Measurements from ENCODE around the gene MPEG1. TPM values are rescaled to one million over a fixed set of nuclear protein-coding genes. Genes with fewer than 3 reads are reported as not detected.

Gene MPEG1
- total RNA-seq, 1 donor from 2014 or later = not detected

DNA sequence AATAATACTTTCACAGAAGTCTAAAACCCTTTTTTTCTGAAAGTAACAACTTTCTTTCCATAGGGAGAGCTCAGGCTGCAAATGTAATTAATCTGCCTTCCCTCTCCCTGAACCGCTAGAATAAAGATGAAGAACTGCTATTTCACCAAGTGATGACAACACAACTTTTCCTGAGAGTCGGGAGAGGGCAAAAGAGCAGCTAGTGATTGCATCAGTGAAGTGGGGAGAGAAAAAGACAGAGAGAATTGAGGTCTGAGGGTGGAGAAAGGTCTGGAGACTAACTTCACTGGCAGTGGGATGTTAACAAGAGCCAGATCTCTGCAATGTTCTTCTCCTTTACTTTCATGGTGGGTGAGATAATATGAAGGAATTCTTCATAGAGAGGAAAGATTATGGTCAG lies 10.9 kb upstream of the MPEG1 start:
- Mint-ChIP-seq H3K27me3 (ENCODE audit: low read depth) (peaks cover 2% of the 10 kb centered on the region), H3K4me1 (no peaks in the 10 kb centered on the region), H3K4me3 (no peak overlapping the region), H3K27ac (no peak overlapping the region), H3K9me3 (no peaks in the 10 kb centered on the region), H3K36me3 (no peaks in the 10 kb centered on the region)
- TF ChIP-seq, protein P1, sequence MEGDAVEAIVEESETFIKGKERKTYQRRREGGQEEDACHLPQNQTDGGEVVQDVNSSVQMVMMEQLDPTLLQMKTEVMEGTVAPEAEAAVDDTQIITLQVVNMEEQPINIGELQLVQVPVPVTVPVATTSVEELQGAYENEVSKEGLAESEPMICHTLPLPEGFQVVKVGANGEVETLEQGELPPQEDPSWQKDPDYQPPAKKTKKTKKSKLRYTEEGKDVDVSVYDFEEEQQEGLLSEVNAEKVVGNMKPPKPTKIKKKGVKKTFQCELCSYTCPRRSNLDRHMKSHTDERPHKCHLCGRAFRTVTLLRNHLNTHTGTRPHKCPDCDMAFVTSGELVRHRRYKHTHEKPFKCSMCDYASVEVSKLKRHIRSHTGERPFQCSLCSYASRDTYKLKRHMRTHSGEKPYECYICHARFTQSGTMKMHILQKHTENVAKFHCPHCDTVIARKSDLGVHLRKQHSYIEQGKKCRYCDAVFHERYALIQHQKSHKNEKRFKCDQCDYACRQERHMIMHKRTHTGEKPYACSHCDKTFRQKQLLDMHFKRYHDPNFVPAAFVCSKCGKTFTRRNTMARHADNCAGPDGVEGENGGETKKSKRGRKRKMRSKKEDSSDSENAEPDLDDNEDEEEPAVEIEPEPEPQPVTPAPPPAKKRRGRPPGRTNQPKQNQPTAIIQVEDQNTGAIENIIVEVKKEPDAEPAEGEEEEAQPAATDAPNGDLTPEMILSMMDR (IDR thresholded peaks at IDR 0.05; ENCODE audit: unreplicated experiment) = no peak
- DNase-seq (ENCODE audit: low spot score in 2 of 2, unreplicated experiment in 2 of 2) = no peak

DNA sequence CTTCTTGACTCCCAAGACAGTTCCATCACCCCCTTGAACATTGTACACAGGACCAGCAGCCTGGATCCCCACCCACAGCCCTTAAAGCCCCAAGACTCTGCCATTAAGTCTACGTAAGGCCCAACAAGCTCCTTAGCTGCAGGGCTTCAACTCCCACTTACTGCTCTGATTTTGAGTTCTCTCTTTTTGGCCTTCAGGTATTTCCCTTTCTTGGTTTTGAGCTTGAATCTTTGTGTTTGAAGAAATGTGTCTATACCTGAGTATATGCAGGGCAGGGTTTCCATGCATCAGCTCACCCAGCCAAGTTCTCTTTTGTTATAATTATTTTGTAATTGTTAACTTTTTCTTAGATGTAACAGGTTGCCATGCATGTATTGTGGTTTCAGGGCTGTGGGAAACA lies 10.4 kb upstream of the MPEG1 start:
- Mint-ChIP-seq H3K9me3 (no peaks in the 10 kb centered on the region), H3K27me3 (ENCODE audit: low read depth) (peaks cover 3% of the 10 kb centered on the region), H3K36me3 (no peaks in the 10 kb centered on the region), H3K4me1 (no peaks in the 10 kb centered on the region), H3K4me3 (no peak overlapping the region), H3K27ac (no peak overlapping the region)
- no peak for DNase-seq (ENCODE audit: low spot score in 2 of 2, unreplicated experiment in 2 of 2)
- TF ChIP-seq, protein P1 (IDR thresholded peaks at IDR 0.05; ENCODE audit: unreplicated experiment) = no peak

DNA sequence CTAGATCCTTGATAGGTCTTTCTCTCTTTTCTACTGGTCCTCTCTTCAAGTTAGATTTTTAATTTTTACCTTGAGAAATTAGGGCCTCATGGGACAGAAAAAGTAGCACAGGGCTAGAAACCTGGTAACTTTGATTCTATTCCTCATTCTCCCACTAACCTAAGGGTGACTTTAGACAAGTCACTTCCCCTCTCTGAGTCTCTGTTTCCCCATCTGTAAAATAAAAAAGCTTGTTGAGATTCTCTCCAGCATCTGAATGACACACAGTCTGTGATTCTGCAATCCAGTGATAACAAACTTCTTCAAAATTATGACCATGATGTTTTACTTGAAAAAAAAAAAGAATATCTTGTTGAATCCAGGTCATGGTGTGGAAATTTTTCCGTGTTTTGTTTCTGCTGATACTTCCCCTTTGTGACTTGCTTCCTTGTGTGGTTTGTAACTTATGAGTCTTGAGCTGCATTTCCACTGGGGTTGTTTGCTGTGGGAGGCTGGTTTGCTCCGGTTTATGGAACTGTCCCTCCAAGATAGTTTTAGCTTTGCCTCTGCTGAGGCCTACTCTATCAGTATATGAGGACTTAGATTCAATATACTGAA lies 9.8 kb upstream of the MPEG1 start:
- TF ChIP-seq, protein P1 (IDR thresholded peaks at IDR 0.05; ENCODE audit: unreplicated experiment) = no peak

DNA sequence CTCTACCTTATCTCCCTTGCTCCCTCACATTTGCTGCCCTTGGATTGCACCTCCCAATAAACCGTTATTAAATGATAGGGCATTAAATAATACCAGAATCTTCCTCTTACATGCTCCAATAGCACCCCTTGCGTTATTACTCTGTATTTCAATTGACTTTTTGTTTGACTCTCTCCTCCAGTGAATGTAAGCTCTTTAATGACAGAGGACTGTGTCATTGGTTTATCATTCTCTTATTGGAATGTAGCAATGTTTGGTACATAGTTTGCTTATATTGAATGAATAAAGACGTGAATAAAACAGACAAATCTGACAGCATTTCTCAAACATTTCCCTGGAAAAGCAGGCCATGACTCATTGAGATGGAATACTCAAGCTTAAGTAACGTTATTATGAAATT lies 8.7 kb upstream of the MPEG1 start:
- DNase-seq (ENCODE audit: low spot score in 2 of 2, unreplicated experiment in 2 of 2) = no peak
- H3K4me3 Mint-ChIP-seq = no peak overlapping the region
- H3K9me3 Mint-ChIP-seq = no peaks in the 10 kb centered on the region
- no peaks in the 10 kb centered on the region for H3K36me3 Mint-ChIP-seq
- TF ChIP-seq, protein P1 (IDR thresholded peaks at IDR 0.05; ENCODE audit: unreplicated experiment) = no peak
- no peaks in the 10 kb centered on the region for H3K4me1 Mint-ChIP-seq
- no peak overlapping the region for H3K27ac Mint-ChIP-seq
- H3K27me3 Mint-ChIP-seq (ENCODE audit: low read depth) = peaks cover 4% of the 10 kb centered on the region

More for the DNA sequence above, 9.8 kb upstream of the MPEG1 start:
- H3K36me3 Mint-ChIP-seq = no peaks in the 10 kb centered on the region
- peaks cover 4% of the 10 kb centered on the region for H3K27me3 Mint-ChIP-seq (ENCODE audit: low read depth)
- H3K4me3 Mint-ChIP-seq = no peak overlapping the region
- no peaks in the 10 kb centered on the region for H3K4me1 Mint-ChIP-seq
- H3K9me3 Mint-ChIP-seq = no peaks in the 10 kb centered on the region
- H3K27ac Mint-ChIP-seq = no peak overlapping the region
- no peak for DNase-seq (ENCODE audit: low spot score in 2 of 2, unreplicated experiment in 2 of 2)

DNA sequence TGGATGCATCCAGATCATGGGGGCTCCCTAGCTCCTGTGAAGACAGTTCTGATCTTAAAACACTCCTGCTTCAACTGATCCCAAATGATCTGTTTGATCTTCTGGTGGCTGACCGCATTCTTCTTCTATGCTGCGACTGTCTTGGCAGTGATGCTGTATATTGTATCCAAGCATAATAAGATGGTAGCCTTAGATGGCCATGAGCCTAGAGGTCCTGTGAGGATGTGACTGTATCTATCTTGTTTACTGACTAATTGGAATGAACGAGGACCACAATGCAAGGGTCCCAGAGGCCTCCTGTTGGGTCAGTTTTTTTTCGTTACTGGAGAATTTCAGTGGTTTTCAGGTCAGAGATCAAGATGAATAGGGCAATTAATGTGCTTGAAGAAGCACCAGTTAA lies 7.1 kb upstream of the MPEG1 start:
- H3K36me3 Mint-ChIP-seq = no peaks in the 10 kb centered on the region
- DNase-seq (ENCODE audit: low spot score in 2 of 2, unreplicated experiment in 2 of 2) = no peak
- no peaks in the 10 kb centered on the region for H3K4me1 Mint-ChIP-seq
- no peak overlapping the region for H3K4me3 Mint-ChIP-seq
- peaks cover 2% of the 10 kb centered on the region for H3K27me3 Mint-ChIP-seq (ENCODE audit: low read depth)
- H3K9me3 Mint-ChIP-seq = no peaks in the 10 kb centered on the region
- H3K27ac Mint-ChIP-seq = no peak overlapping the region
- TF ChIP-seq, protein P1 (IDR thresholded peaks at IDR 0.05; ENCODE audit: unreplicated experiment) = no peak

DNA sequence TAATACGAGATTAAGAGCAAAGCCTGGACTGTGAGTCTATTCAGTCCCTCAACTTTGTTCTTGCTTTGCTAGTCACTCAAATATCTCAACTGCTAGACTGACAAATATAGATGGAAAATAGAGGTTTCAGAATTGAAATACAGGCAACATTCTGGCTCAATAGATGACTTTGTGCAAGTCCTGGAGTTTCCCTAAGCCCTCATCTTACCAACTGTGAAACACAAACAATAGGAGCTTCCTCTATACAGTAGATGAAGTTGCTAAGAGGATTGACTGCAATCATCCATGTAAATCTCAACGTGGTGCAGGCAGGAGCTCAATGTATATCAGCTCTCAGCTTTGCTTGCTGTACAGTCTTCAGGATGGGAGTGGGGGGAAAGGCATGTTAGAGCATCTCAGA lies 6.2 kb upstream of the MPEG1 start:
- Mint-ChIP-seq H3K9me3 (no peaks in the 10 kb centered on the region), H3K4me3 (no peak overlapping the region), H3K36me3 (no peaks in the 10 kb centered on the region)

More for the DNA sequence above, 6.2 kb upstream of the MPEG1 start:
- TF ChIP-seq, protein P1 (IDR thresholded peaks at IDR 0.05; ENCODE audit: unreplicated experiment) = no peak
- no peaks in the 10 kb centered on the region for H3K4me1 Mint-ChIP-seq
- DNase-seq (ENCODE audit: low spot score in 2 of 2, unreplicated experiment in 2 of 2) = no peak
- H3K27ac Mint-ChIP-seq = no peak overlapping the region
- H3K27me3 Mint-ChIP-seq (ENCODE audit: low read depth) = peaks cover 2% of the 10 kb centered on the region

Data from mesothelial cell of epicardium (in vitro differentiated cells).